OCI-LY3 (cell line): ENCODE measurements around the gene ARMH2.

Source experiments
- H2AFZ ChIP-seq: fragments of 200-600, 300-600 bp; shearing (Covaris generic); 2 replicates; pipeline ENCODE4 v1.6.0; 2014; ENCODE audit warnings: antibody characterized with exemption, low read depth, low read length
- H3K27ac ChIP-seq: fragments of 200-600, 300-600 bp; sonication (generic); 2 replicates; pipeline ENCODE4 v1.5.1; 2014; ENCODE audit warnings: mild to moderate bottlenecking, low read length, moderate library complexity, mixed read lengths
- H3K27me3 ChIP-seq: fragments of 200-600, 300-600 bp; sonication (generic); 2 replicates; pipeline ENCODE4 v1.6.1; 2014; ENCODE audit warnings: low read depth, low read length, mixed read lengths
- H3K36me3 ChIP-seq: fragments of 200-600, 300-600 bp; sonication (generic); replicated peaks from 2 replicates; pipeline ENCODE3; 2014; ENCODE audit warnings: low read depth, low read length, mixed read lengths
- H3K4me1 ChIP-seq: fragments of 300-600, 200-600 bp; sonication (generic); 2 replicates; pipeline ENCODE4 v1.6.1; 2014; ENCODE audit warnings: low read length, mixed read lengths
- H3K4me2 ChIP-seq: fragments of 200-600, 300-600 bp; sonication (generic); 2 replicates; pipeline ENCODE4 v1.6.1; 2014; ENCODE audit warnings: low read length, mixed read lengths
- H3K4me3 ChIP-seq: fragments of 300-600, 200-600 bp; sonication (generic); 2 replicates; pipeline ENCODE4 v1.5.1; 2014; ENCODE audit warnings: antibody characterized with exemption, mild to moderate bottlenecking, low read length, moderate library complexity
- H3K79me2 ChIP-seq: fragments of 300-600, 200-600 bp; shearing (Covaris generic); 2 replicates; pipeline ENCODE4 v1.6.1; 2014; ENCODE audit warnings: mild to moderate bottlenecking, low read length, mixed read lengths
- H3K9ac ChIP-seq: fragments of 300-600, 200-600 bp; shearing (Covaris generic); 2 replicates; pipeline ENCODE4 v1.6.0; 2014; ENCODE audit warnings: mild to moderate bottlenecking, low read length, moderate library complexity
- H3K9me3 ChIP-seq: fragments of 200-600, 300-600 bp; shearing (Covaris generic); 2 replicates; pipeline ENCODE4 v1.6.1; 2014; ENCODE audit warnings: low read length, mixed read lengths; ENCODE audit not compliant: insufficient read depth
- H4K20me1 ChIP-seq: fragments of 200-600, 300-600 bp; sonication (generic); 2 replicates; pipeline ENCODE4 v1.6.1; 2016; ENCODE audit warnings: low read length, mixed read lengths; ENCODE audit not compliant: insufficient read depth
- EZH2phosphoT487 ChIP-seq: fragments of 200-600 bp; shearing (Covaris generic); IDR thresholded peaks from 2 replicates; pipeline ENCODE4 v1.6.1; 2018; ENCODE audit warnings: antibody characterized with exemption, mixed run types, low read depth
- TF ChIP-seq, protein P1 (sequence below): fragments of 200-600, 300-600 bp; sonication (generic); IDR thresholded peaks from 2 replicates; pipeline ENCODE4 v1.5.1; 2014; ENCODE audit warnings: antibody characterized with exemption, low read length, low read depth

ARMH2 gene

DNA sequence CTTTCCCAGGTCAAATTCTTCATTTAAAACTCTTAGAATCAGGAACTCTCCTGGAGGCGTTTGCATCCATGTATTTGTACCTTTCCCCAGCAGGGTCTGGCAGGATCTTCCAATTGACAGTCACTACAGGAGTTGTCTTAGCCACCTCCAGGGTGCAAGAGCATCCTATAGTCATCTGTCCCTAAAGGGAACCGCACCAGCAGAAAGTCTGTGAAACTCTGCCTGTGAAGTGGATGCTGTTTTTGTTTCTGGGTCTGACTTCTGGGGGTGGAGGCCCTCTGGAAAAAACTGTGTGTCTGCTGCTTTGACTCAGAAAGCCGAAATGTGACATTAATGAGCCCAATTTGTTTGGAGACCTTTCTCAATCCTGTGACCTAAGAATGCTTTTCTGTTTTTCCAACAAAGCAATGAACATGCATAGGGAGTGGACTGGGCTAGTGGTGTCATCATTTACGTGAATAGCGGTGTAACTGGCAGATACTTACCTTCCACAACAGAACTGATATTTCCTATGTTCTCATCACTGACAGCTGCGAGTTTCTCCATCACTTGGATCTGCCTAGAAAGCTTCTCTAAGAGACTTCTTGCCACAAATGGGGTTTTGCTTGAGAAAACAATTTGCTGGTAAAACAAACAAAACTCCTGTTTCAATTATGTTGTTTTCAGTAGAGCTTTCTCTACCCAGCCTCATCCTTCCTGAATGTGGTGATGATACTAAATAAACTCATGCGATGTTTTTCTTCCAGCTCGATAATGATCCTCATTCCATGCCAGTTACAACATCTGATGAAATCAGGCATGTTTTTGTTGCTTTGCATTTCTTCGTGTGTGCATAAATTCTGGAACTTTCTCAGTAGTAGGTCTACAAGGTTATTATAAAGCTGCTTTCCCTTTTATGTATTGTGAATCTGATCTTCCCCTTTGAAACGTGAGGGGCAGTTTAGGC, 33.3 kb upstream of the ARMH2 start:
- no peak overlapping the region for H3K9ac ChIP-seq
- TF ChIP-seq EZH2phosphoT487: no peak
- TF ChIP-seq, protein P1, sequence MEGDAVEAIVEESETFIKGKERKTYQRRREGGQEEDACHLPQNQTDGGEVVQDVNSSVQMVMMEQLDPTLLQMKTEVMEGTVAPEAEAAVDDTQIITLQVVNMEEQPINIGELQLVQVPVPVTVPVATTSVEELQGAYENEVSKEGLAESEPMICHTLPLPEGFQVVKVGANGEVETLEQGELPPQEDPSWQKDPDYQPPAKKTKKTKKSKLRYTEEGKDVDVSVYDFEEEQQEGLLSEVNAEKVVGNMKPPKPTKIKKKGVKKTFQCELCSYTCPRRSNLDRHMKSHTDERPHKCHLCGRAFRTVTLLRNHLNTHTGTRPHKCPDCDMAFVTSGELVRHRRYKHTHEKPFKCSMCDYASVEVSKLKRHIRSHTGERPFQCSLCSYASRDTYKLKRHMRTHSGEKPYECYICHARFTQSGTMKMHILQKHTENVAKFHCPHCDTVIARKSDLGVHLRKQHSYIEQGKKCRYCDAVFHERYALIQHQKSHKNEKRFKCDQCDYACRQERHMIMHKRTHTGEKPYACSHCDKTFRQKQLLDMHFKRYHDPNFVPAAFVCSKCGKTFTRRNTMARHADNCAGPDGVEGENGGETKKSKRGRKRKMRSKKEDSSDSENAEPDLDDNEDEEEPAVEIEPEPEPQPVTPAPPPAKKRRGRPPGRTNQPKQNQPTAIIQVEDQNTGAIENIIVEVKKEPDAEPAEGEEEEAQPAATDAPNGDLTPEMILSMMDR: no peak
- peaks cover 58% of the 10 kb centered on the region for H3K36me3 ChIP-seq

DNA sequence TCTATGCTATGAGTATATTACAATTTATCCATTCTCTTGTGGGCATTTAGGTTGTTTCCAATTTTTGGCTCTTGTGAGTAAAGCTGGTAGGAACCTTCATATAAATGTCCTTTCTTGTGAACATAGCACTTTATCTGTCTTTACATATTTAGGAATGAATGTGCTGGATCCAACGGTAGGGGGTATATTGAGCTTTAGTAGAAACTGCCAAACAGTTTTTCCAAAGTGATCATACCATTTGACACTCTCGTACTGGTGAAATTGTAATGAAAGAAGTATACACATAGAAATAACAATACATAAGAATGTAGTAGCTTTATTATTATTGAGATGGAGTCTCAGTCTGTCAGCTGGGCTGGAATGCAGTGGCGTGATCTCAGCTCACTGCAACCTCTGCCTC, 30.9 kb upstream of the ARMH2 start:
- H3K27me3 ChIP-seq: no peaks in the 10 kb centered on the region
- H3K4me1 ChIP-seq: no peaks in the 10 kb centered on the region
- H3K4me3 ChIP-seq: no peak overlapping the region
- H3K79me2 ChIP-seq: no peaks in the 10 kb centered on the region
- H3K4me2 ChIP-seq: no peak overlapping the region
- no peaks in the 10 kb centered on the region for H4K20me1 ChIP-seq
- H2AFZ ChIP-seq: no peak overlapping the region
- H3K9me3 ChIP-seq: no peaks in the 10 kb centered on the region
- H3K9ac ChIP-seq: no peak overlapping the region
- no peak overlapping the region for H3K27ac ChIP-seq
- no peak for TF ChIP-seq EZH2phosphoT487
- TF ChIP-seq, protein P1: no peak
- peaks cover 57% of the 10 kb centered on the region for H3K36me3 ChIP-seq

More for the DNA sequence above, 33.3 kb upstream of the ARMH2 start:
- no peaks in the 10 kb centered on the region for H3K79me2 ChIP-seq
- H3K9me3 ChIP-seq: no peaks in the 10 kb centered on the region
- no peaks in the 10 kb centered on the region for H4K20me1 ChIP-seq
- H3K4me3 ChIP-seq: no peak overlapping the region
- no peak overlapping the region for H3K4me2 ChIP-seq
- H2AFZ ChIP-seq: no peak overlapping the region
- no peaks in the 10 kb centered on the region for H3K4me1 ChIP-seq
- no peak overlapping the region for H3K27ac ChIP-seq
- H3K27me3 ChIP-seq: no peaks in the 10 kb centered on the region

DNA sequence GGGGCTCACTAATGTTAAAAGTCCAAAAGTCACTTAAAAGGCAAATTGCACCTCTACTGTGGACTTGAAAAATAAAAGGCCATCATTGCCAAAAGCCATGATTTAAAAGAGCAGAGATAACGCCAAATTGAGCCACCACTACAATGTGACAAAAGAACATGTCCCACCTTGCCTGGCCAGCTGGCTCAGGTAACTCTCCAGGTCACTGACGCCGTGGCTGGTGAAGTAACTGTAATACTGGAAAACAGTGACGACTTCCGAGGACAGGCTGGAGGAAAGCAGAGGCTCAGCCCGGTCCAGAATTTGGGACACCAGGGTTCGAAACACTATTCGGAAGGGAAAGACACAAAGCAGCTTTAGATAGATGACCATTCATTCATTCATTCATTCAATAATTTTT, 29.3 kb upstream of the ARMH2 start:
- Histone ChIP-seq H2AFZ (no peak overlapping the region), H3K27me3 (no peaks in the 10 kb centered on the region), H3K4me2 (no peak overlapping the region), H3K36me3 (peaks cover 61% of the 10 kb centered on the region), H3K9ac (no peak overlapping the region), H3K9me3 (no peaks in the 10 kb centered on the region), H3K4me3 (no peak overlapping the region), H3K79me2 (no peaks in the 10 kb centered on the region), H4K20me1 (peaks cover 6% of the 10 kb centered on the region; the same call in 1 of the 2 replicates), H3K4me1 (no peaks in the 10 kb centered on the region), H3K27ac (no peak overlapping the region)
- TF ChIP-seq, protein P1: no peak
- TF ChIP-seq EZH2phosphoT487: no peak

DNA sequence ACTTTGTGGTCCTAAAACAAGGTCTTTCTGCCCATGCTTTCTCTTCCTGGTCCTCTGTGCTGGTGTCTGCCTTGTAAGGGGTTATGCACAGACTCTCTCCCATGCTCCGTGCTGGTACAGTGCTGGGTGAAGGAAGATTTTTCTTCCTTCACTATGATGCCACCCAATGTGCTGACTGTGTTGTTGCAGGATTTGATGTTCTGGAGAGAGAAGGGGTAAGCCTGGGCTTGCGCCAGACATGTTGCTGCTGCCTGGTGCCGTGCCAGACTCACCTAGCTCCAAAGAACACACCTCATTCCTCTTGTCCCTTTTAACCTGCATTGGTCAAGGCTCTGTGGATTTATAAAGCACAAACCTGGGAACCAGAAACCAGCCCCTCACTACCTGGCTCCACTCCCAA, 28.4 kb upstream of the ARMH2 start:
- Histone ChIP-seq H3K4me3 (no peak overlapping the region), H3K4me1 (no peaks in the 10 kb centered on the region), H3K79me2 (no peaks in the 10 kb centered on the region), H3K27ac (no peak overlapping the region), H3K36me3 (peaks cover 56% of the 10 kb centered on the region), H3K4me2 (no peak overlapping the region), H3K27me3 (no peaks in the 10 kb centered on the region), H4K20me1 (peaks cover 7% of the 10 kb centered on the region; the same call in 1 of the 2 replicates), H3K9me3 (no peaks in the 10 kb centered on the region), H2AFZ (no peak overlapping the region), H3K9ac (no peak overlapping the region)
- TF ChIP-seq, protein P1: no peak
- TF ChIP-seq EZH2phosphoT487: no peak
